ENCODE results near the gene PPM1M.

Gene PPM1M

GRCh38 chr3:52295671-52296208 lies 50.2 kb downstream of the PPM1M start:
- no peak for DNase-seq (ENCODE audit: low read depth)

- DNase-seq (ENCODE audit: low read depth): no peak
These were observed 51.9 kb downstream of the PPM1M start for GRCh38 chr3:52297242-52298148.

- DNase-seq (ENCODE audit: low read depth): no peak
These were observed 52.9 kb downstream of the PPM1M start for GRCh38 chr3:52298149-52299098.

- DNase-seq (ENCODE audit: low read depth): no peak
These were observed 53.8 kb downstream of the PPM1M start for GRCh38 chr3:52299247-52299878.
